GM06990 (cell line): ENCODE results near the gene PPP2R3A.

Experiments
- DNase-seq: peaks from one replicate; pipeline ENCODE4 v3.0.0-alpha.2; 2011; ENCODE audit not compliant: insufficient read length; ENCODE audit errors: extremely low read depth
- H3K27me3 ChIP-seq: replicated peaks from 2 replicates; pipeline ENCODE4 v1.6.0; 2011; ENCODE audit warnings: low read length; ENCODE audit not compliant: control insufficient read depth, insufficient read depth
- H3K36me3 ChIP-seq: 2 replicates; pipeline ENCODE4 v1.5.1; 2011; ENCODE audit warnings: low read length; ENCODE audit not compliant: control insufficient read depth, insufficient read depth
- H3K4me3 ChIP-seq: replicated peaks from 2 replicates; pipeline ENCODE4 v1.5.1; 2011; ENCODE audit warnings: low read depth, mild to moderate bottlenecking, control low read depth, low read length
- TF ChIP-seq, protein P1 (sequence below): IDR thresholded peaks from 2 replicates; pipeline ENCODE4 v1.5.1; 2011; ENCODE audit warnings: low read length, control low read depth, mild to moderate bottlenecking, inconsistent platforms; ENCODE audit not compliant: insufficient read depth, poor library complexity, severe bottlenecking

PPP2R3A gene

GRCh38 chr3:135975053-135975452, 9.5 kb downstream of the PPP2R3A start:
- TF ChIP-seq, protein P1, sequence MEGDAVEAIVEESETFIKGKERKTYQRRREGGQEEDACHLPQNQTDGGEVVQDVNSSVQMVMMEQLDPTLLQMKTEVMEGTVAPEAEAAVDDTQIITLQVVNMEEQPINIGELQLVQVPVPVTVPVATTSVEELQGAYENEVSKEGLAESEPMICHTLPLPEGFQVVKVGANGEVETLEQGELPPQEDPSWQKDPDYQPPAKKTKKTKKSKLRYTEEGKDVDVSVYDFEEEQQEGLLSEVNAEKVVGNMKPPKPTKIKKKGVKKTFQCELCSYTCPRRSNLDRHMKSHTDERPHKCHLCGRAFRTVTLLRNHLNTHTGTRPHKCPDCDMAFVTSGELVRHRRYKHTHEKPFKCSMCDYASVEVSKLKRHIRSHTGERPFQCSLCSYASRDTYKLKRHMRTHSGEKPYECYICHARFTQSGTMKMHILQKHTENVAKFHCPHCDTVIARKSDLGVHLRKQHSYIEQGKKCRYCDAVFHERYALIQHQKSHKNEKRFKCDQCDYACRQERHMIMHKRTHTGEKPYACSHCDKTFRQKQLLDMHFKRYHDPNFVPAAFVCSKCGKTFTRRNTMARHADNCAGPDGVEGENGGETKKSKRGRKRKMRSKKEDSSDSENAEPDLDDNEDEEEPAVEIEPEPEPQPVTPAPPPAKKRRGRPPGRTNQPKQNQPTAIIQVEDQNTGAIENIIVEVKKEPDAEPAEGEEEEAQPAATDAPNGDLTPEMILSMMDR: no peak

GRCh38 chr3:135975536-135975935, 10.0 kb downstream of the PPP2R3A start:
- Histone ChIP-seq H3K36me3 (no peaks in the 10 kb centered on the region), H3K27me3 (no peaks in the 10 kb centered on the region), H3K4me3 (no peak overlapping the region)
- TF ChIP-seq, protein P1: no peak
- no peak for DNase-seq

More at GRCh38 chr3:135975053-135975452, 9.5 kb downstream of the PPP2R3A start:
- H3K36me3 ChIP-seq: no peaks in the 10 kb centered on the region
- H3K4me3 ChIP-seq: no peak overlapping the region
- DNase-seq: no peak
- no peaks in the 10 kb centered on the region for H3K27me3 ChIP-seq

DNA sequence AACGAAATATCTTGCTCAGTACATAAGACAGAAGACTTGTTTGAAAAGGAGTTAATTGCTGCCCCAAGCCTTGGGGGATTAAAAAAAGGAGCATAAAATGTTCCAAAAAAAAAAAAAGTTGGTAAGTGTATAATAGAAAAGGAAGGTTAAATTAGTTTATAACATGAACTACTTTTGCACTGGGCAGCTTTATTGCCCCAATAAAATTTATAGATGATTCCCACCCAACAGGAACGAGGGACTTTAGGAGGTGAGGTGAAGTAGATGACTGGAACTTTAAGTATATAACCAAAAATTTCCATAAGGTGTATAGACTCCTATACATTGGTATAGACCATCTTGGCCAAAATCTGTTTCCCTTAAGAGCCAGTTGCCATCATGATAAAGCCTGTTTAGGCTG, 14.8 kb downstream of the PPP2R3A start:
- no peaks in the 10 kb centered on the region for H3K36me3 ChIP-seq
- TF ChIP-seq, protein P1: no peak
- no peak overlapping the region for H3K4me3 ChIP-seq
- H3K27me3 ChIP-seq: no peaks in the 10 kb centered on the region; the same call in 1 of the 2 replicates
- no peak for DNase-seq

DNA sequence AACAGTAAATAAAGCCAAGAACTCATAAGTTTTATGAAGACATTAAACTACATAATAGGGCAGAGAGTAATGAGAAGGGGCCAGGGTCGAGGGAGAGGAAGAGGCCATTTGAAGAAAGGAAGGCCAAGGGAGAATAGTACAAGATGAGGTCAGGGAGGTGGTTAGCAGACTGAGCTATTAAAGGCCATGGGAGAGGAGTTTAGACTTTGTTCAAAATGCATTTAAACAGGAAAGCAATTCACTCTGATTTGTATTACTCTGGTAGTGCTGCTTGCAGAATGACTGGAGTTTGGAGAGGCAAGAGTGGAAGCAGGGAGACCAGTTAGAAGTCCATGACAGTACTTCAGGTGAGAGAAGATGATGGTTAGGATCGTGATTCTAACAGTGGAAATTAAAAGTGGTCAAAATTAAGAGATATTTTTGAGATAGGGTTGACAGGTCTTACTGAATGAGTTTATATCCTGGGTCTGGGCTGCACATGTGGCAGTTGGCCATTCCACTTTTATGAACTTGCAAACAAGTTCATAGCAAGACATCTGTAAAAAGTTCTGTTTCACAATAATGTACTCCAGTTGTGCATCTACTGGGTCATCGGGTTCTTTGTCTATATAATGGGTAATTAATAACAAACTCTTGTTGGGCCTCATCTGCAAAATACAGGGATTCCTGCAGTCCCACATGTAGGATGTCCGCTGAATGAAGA, 16.3 kb downstream of the PPP2R3A start:
- Histone ChIP-seq H3K27me3 (no peaks in the 10 kb centered on the region; the same call in 1 of the 2 replicates), H3K4me3 (no peak overlapping the region), H3K36me3 (no peaks in the 10 kb centered on the region)
- TF ChIP-seq, protein P1: no peak
- DNase-seq: no peak

- TF ChIP-seq, protein P1: no peak
- Histone ChIP-seq H3K36me3 (no peaks in the 10 kb centered on the region), H3K4me3 (no peak overlapping the region), H3K27me3 (no peaks in the 10 kb centered on the region; the same call in 1 of the 2 replicates)
- no peak for DNase-seq
Observed at GRCh38 chr3:135982404-135982761, 16.9 kb downstream of the PPP2R3A start.
